CD4-positive, alpha-beta T cell treated with Interleukin-17A for 4 hours (primary cell): ENCODE measurements around the gene FHIT.

ENCODE experiments used
- DNase-seq: peaks from one replicate; pipeline ENCODE4 v3.0.0-alpha.2; 2020; ENCODE audit warnings: mixed read lengths

Gene FHIT

GRCh38 chr3:60755094-60755493, 496.2 kb downstream of the FHIT start:
- no peak for DNase-seq

DNA sequence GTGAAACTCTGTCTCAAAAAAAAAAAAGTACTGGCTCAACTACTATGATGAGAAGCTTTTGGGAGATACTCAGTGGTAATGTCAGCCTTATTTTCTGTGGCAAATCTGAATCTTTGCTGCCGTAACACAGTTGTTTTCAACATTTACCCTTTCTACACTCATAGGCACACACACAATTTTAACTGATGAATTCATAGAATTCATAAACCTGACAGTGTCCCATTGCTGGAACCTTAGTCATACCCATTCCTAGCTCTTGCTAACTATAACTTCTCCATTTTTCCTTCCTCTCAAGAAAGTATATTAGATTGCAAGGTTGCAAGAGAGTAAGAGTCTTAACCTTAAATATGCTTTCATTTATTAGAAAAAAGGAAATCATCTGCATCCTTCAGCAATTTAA, 496.6 kb downstream of the FHIT start:
- no peak for DNase-seq

GRCh38 chr3:60752809-60753208, 498.4 kb downstream of the FHIT start:
- DNase-seq = no peak

GRCh38 chr3:60746695-60747416, 504.4 kb downstream of the FHIT start:
- DNase-seq = no peak

GRCh38 chr3:60746043-60746638, 505.1 kb downstream of the FHIT start:
- no peak for DNase-seq

- DNase-seq = no peak
These were observed 507.6 kb downstream of the FHIT start for GRCh38 chr3:60743631-60744164.

DNA sequence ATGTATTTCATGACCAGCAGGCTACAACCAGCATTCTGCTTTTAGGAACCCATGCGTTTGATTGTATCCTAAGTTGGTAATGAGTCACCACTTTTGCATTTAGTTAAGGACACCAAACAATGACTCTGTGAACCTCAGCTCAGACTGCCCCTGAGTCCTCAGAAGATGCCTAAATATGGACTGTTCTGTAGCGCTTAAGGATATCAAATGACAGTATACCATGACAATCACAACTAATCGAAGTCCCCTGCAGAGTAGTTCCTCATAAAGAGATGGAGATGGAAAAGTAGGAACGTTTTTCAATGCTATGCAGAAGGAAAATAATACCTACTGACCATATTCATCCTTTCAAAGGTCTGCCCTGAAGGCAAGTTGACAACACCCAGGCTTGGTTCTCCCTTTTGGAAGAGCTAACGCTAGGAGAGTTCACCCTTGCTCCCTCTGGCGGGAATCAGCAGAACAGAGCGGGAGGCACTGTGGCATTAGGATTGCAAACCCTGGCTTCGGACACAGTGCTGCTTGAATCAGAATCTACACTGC, 508.6 kb downstream of the FHIT start:
- no peak for DNase-seq

- DNase-seq = no peak
These were observed 513.4 kb downstream of the FHIT start for GRCh38 chr3:60737633-60738399.

- DNase-seq = no peak
These were observed 520.9 kb downstream of the FHIT start for GRCh38 chr3:60730371-60730770.

DNA sequence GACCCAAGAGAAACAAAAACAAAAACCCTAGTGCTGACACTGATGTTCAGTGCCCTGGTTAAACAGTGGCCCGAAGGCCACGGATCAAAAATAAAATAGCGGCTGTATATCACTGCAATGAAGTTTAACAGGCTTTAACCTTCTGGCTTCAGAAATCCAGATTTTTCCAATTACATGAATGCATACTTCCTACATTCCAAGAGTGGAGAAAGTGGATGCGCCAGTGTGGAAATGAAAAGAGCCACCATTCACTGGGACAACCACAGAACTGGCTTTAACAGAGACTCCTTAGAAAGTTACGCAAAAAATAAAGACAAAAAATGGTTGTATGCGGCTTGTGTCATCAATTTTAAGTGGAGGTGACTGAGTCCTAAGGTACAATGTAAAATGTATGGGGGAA, 522.2 kb downstream of the FHIT start:
- DNase-seq = no peak

GRCh38 chr3:60728006-60728405, 523.2 kb downstream of the FHIT start:
- no peak for DNase-seq

GRCh38 chr3:60720736-60721135, 530.5 kb downstream of the FHIT start:
- no peak for DNase-seq

DNA sequence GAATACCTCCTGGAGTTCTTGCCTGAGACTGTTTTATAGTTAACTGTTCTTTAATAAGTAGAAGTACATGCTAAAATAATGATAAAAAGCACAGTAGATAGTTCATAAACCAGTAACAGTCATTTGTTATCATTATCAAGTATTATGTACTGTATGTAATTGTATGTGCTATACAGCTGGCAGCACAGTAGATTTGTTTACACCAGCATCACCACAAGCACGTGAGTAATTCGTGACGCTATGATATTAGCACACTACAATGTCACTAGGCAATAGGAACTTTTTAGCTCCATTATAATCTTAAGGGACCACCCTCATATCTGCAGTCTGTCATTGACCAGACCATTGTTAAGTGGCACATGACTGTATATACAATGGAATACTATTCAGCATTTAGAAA, 534.7 kb downstream of the FHIT start:
- no peak for DNase-seq

GRCh38 chr3:60708191-60708975, 542.9 kb downstream of the FHIT start:
- DNase-seq = no peak

- no peak for DNase-seq
These were observed 543.7 kb downstream of the FHIT start for GRCh38 chr3:60707452-60708020.

DNA sequence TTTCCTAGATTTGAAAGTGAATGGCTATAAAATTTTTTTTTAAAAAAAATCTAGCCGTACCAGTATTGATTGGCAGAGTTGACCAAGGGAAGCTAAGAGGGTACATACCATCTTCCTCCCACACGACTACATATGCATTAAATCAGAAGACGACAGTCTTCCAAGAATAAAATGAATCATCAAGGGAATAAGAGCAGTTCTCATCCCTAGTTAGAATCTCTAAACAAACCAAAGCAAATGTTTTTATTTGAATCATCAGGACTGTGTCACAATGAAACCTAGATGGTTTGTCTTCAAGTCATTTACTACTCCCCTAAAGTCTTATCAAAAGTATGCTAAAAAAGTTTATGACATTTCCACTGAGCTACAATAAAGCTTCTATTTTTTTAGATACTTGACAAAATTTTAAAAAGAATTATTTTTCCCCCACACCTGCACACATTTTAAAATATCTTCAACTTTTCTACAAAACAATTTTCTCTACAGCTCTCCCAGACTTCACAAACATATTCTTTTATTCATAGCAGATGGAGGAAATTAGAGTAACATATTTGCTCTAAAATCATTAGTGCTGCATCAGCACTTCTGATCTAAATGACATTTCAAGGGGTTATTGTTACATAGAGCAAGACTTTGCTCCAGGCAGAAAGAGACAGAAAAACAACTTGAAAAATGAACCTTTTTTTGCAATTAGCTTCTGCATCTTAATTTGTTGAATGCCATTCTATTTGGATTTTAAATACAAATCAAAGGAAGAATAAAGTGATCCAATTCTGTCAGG, 547.1 kb downstream of the FHIT start:
- DNase-seq = no peak

GRCh38 chr3:60703008-60703407, 548.2 kb downstream of the FHIT start:
- no peak for DNase-seq

DNA sequence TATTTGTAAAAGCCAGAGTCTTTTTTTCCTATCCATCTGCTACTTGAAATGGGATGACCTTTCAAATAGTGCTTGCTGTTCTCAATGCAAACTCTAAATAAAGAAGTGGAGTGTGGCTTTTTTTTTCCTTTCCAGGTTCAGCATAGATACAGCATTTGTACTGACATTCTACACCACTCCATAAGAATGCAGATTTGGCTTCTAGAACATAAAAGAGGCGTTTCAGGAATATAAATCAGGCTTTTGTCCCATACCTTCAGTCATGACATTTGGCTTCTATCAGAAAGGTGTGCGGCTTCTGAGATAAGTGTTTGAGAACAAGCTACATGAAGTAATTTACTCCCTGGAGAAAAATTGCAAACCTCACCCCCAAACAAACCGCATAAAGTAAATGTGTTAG, 553.1 kb downstream of the FHIT start:
- DNase-seq = no peak

DNA sequence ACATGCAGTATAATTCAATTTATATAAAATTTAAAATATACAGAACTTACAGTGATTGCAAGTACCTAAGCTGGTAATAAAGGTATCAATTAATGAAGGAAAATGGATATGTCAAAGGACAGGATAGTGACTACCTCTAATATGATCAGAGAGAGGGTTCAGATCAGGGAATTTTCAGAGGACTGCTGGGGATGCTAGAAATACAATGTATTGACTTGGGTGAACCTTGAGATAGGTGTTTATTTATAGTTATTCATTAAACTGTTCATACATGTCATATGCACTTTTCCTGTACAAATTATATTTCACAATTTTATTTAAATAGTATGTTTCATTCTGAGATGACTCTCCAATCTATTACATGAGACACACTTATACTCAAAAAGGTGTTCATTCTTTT, 554.1 kb downstream of the FHIT start:
- DNase-seq = no peak

- DNase-seq = no peak
These were observed 554.7 kb downstream of the FHIT start for GRCh38 chr3:60696428-60697125.

- DNase-seq = no peak
These were observed 575.8 kb downstream of the FHIT start for GRCh38 chr3:60675424-60675823.
